ENCODE measurements around the gene ARHGEF11. TPM values are rescaled to one million over a fixed set of nuclear protein-coding genes. Genes with fewer than 3 reads are reported as not detected.

ARHGEF11 gene
- total and polyA plus RNA-seq, 8 donors = 6.6 to 125 (median 32.7) TPM

GRCh38 chr1:157007306-157007705, 38.2 kb downstream of the ARHGEF11 start:
- no peak overlapping the region for H3K27ac ChIP-seq
- no peaks in the 10 kb centered on the region for H3K9me3 ChIP-seq
- H3K27me3 ChIP-seq = no peaks in the 10 kb centered on the region
- H3K4me1 ChIP-seq = peaks cover 19 to 53% (median 29%) of the 10 kb centered on the region in 4 donors
- WGBS, 5 donors = 40 to 53% (median 49%) methylated on average over 5 of the region's 5 CpGs
- H3K4me3 ChIP-seq = no peak overlapping the region
- TF ChIP-seq POLR2A (IDR thresholded peaks at IDR 0.05) (no peak), CTCF (IDR thresholded peaks at IDR 0.05) (no peak), POLR2AphosphoS5 (IDR thresholded peaks at IDR 0.05) (no peak), EP300 (IDR thresholded peaks at IDR 0.05) (no peak)
- DNase-seq = no peak
- intact Hi-C loops (cut with DNase I; ENCODE audit: low total_unique reads) = no loop called here
- H3K36me3 ChIP-seq = no peaks in the 10 kb centered on the region

- DNase-seq = no peak
- Histone ChIP-seq H3K9me3 (no peaks in the 10 kb centered on the region), H3K4me3 (no peak overlapping the region), H3K36me3 (no peaks in the 10 kb centered on the region), H3K27me3 (no peaks in the 10 kb centered on the region), H3K4me1 (peaks cover 19 to 58% (median 29%) of the 10 kb centered on the region in 4 donors), H3K27ac (no peak overlapping the region)
- no peak for TF ChIP-seq POLR2AphosphoS5 (IDR thresholded peaks at IDR 0.05)
- no peak for TF ChIP-seq EP300 (IDR thresholded peaks at IDR 0.05)
- no peak for TF ChIP-seq POLR2A (IDR thresholded peaks at IDR 0.05)
- no peak for TF ChIP-seq CTCF (IDR thresholded peaks at IDR 0.05)
- WGBS, 5 donors = 64 to 82% (median 80%) methylated on average over 2 of the region's 2 CpGs
- intact Hi-C loops (cut with DNase I; ENCODE audit: low total_unique reads) = no loop called here
Observed at GRCh38 chr1:157006676-157007075, 38.9 kb downstream of the ARHGEF11 start.

- TF ChIP-seq EP300 (IDR thresholded peaks at IDR 0.05) (no peak), CTCF (IDR thresholded peaks at IDR 0.05) (no peak), POLR2A (IDR thresholded peaks at IDR 0.05) (no peak), POLR2AphosphoS5 (IDR thresholded peaks at IDR 0.05) (no peak)
- 49 to 80% (median 51%) methylated on average over 2 of the region's 2 CpGs for WGBS, 5 donors
- H3K4me3 ChIP-seq = no peak overlapping the region
- intact Hi-C loops (cut with DNase I; ENCODE audit: low total_unique reads) = no loop called here
- no peak overlapping the region for H3K27ac ChIP-seq
- no peak for DNase-seq
- no peaks in the 10 kb centered on the region for H3K27me3 ChIP-seq
- H3K9me3 ChIP-seq = no peaks in the 10 kb centered on the region
- peaks cover 19 to 63% (median 29%) of the 10 kb centered on the region in 4 donors for H3K4me1 ChIP-seq
- no peaks in the 10 kb centered on the region for H3K36me3 ChIP-seq
Observed at GRCh38 chr1:157005965-157006364, 39.6 kb downstream of the ARHGEF11 start.

- H3K36me3 ChIP-seq = no peaks in the 10 kb centered on the region
- no peaks in the 10 kb centered on the region for H3K9me3 ChIP-seq
- H3K4me1 ChIP-seq = peaks cover 19 to 63% (median 28%) of the 10 kb centered on the region in 4 donors
- no peak overlapping the region for H3K4me3 ChIP-seq
- H3K27ac ChIP-seq = no peak overlapping the region
- no peak for DNase-seq
- H3K27me3 ChIP-seq = no peaks in the 10 kb centered on the region
- 34 to 72% (median 62%) methylated on average over 3 of the region's 3 CpGs for WGBS, 5 donors
- intact Hi-C loops (cut with DNase I; ENCODE audit: low total_unique reads) = no loop called here
- TF ChIP-seq CTCF (IDR thresholded peaks at IDR 0.05) = no peak
- no peak for TF ChIP-seq POLR2AphosphoS5 (IDR thresholded peaks at IDR 0.05)
- TF ChIP-seq POLR2A (IDR thresholded peaks at IDR 0.05) = no peak
- no peak for TF ChIP-seq EP300 (IDR thresholded peaks at IDR 0.05)
Observed at GRCh38 chr1:157004806-157005205, 40.7 kb downstream of the ARHGEF11 start.
